ENCODE measurements around the gene PHOSPHO1.
A peak's percentile ranks its signal among the peaks of the same experiment; 100 is the strongest.

The PHOSPHO1 gene

DNA sequence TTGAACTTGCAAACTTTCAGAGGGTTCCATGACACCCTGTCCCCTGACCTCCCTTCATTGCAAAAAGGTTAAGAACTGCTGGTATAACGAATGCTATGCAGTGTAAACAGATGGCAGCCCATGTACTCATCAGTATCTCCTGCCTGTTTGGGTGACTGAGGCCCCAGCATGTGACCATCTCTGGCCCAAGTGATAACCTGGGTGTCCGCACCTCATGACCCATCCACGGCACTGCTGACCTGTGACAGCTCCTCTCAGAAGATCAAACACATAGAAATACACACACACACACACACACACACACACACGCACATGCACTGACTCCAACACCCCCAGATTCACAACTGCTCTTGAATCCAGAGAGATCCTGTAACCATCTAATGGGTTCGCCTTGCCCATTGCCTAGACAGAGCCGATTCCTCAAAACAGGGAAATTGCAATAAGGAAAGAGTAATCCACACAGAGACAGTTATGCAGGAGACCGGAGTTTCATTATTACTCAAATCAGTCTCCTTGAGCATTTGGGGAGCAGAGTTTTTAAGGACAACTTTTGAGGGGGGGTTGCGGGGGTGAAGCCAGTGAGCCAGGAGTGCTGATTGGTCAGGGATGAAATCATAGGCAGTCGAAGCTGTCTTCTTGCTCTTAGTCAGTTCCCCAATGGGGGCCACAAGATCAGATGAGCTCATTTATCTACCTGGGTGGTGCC, 11.3 kb upstream of the PHOSPHO1 start:
- DNase-seq: no peak

DNA sequence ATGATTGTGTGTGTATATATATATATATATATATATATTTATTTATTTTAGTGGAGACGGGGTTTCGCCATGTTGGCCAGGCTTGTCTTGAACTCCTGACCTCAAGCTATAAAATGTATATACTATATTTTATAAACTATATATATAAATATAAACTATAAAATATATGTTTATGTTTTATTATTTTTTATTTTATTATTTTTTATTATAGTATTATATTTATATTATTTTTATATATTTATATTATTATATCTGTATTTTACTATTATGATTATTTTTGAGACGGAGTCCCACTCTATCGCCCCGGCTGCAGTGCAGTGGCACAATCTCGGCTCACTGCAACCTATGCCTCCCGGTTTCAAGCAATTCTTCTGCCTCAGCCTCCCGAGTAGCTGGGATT, 10.5 kb upstream of the PHOSPHO1 start:
- DNase-seq: no peak

DNA sequence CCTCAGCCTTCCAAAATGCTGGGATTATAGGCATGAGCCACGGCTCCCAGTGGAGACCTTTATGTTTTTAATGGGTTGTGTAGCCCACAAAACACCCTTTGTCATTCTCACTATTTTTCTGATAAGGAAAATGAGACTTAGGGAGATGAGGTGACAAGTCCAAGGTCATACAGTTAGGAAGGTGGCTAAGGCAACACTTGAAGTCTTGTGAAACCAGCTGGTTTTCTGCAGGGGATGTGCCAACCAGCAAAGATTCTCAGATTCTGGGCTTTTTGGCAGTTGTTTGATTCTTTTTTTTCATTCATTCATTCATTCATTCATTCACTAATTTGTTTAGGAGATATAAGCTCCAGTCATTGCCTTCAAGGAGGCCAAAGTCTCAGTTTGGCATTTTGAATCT, 10.0 kb upstream of the PHOSPHO1 start:
- DNase-seq: no peak

DNA sequence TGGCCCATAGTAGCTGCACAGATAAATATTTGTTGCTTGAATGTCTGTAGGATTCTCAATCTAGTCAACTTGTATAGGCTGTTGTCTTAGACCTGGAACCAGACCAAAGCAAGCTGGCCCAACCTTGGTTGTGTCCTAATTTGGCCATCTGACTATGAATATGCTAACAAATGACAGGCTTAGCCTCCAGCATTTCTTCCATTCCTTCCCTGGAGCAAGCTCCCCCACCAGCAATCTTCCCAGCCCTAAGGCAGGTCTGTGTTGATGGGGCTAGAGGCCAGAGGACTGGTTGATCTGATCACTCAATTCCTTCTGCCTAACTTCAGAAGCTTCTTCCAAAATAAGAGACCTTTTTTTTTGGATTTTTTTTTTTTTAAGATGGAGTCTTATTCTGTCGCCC, 9.4 kb upstream of the PHOSPHO1 start:
- DNase-seq: no peak

- no peak for DNase-seq
Measured at GRCh38 chr17:49235896-49236295, 5.3 kb upstream of the PHOSPHO1 start.

GRCh38 chr17:49234509-49235080, 4.0 kb upstream of the PHOSPHO1 start:
- no peak for DNase-seq

- no peak for DNase-seq
Measured at GRCh38 chr17:49231563-49231894, 942 bp upstream of the PHOSPHO1 start.

DNA sequence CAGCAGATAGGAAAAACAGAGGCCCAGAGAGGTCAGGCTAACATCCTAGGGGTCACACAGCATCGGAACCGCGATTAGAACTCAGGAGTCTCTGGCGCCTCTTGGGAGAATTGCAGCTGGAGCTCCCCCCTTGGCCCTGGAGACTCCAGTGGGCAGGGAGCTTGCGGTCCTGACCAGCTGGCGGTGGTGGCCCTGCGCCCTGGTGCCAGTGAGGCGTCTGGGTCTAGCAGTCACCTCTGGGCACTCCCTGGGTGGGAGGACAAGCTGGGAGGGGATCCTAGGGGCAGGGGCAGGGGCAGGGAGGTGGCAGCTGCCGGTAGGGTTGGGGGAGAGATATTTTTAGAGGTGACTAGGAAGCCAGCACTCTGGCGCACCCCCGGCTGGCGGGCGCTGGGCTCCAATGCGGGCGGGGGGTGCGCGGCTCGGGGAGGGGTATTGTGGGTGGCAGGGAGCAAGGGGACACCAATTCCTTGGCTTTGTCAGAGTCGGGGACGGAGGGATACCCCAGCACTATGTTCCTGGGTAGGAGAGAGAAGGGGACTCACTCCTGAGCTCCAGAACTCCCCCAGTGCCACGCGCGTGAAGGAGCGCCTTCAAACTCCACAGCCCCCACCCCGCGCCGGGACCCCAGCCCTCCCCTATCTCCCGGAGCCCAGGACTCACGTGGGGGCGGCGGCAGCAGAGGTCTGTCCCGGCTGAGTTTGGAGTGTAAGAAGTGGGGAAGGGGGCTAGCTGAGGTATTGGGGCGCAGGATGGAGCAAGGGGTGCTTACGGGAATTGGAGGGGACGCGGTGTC, 584 bp downstream of the PHOSPHO1 start:
- no peak for DNase-seq

- no peak for DNase-seq
Measured at GRCh38 chr17:49229076-49229804, 1.3 kb downstream of the PHOSPHO1 start.

DNA sequence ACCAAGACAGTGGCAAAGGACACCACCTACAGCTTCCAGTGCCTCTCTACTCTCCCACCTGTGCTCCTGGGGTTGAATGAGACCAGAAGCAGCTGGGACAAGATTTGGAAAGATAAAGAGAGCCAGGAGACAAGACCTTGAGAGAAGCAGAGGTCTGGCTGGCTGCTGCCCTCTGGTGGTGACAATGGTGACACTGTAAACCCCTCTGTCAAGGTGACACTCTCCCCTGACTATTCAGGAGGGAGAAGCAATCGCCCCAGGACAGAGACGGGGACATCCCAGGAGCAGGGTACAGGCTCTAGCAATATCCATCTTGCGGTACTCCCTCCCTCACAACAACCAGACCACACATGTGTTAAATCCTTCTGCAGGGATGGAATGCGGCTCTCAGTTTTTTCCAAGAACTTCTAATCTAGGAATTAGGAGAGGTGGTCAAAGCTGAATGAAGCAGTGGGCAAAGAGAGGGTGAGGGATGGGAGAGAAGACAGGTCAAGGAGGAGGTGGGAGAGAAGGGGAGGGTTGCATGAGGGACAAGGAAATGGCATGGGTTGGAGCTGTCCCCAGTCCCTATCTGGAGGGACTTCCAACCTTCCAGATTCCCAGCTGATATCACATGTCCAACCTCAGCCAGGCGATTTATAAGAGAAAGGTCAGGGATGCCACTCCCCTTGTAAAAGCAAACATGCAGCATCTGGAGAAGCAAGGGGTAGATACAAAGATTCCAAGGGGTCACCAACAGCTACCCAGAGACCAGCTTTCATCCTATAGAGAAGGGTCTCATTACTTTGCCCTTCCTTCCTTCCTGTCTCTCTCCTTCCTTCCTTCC, 2.9 kb downstream of the PHOSPHO1 start:
- DNase-seq: peak in 1 of 2 experiments; percentile 53

- DNase-seq: no peak
Measured at GRCh38 chr17:49226771-49227435, 3.7 kb downstream of the PHOSPHO1 start.

DNA sequence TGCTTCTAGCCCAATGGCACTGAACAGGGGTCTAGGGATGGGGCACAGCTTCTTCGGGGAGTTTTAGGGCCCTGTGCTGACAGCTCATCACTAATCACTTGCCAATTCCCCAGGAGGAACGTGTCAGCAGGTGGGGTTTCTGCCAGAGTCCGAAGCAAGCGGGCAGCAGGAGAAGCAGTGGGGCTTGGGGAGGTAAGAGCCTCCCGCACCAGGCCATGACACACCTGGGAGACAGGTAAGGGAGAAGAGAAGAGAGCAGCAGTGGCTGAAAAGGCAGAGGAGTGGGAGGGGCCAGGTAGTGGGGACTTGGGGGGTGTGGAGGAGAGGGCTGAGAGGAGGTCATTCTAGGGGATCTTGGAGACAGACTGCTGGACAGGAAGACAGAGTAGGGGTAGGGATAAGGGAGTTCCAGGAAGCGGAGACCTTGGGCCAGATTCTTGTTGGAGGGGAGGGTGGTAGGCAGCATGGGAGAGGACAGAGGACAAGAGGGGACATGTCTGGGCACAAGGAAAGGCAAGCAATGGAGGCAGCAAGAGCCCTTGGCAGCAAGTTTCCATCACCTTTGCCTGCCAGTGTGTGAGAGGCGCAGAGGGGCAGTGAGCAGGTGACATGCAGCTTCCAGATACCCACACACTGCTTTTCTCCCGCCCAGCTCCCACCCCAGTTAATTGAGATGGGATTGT, 4.9 kb downstream of the PHOSPHO1 start:
- no peak for DNase-seq

DNA sequence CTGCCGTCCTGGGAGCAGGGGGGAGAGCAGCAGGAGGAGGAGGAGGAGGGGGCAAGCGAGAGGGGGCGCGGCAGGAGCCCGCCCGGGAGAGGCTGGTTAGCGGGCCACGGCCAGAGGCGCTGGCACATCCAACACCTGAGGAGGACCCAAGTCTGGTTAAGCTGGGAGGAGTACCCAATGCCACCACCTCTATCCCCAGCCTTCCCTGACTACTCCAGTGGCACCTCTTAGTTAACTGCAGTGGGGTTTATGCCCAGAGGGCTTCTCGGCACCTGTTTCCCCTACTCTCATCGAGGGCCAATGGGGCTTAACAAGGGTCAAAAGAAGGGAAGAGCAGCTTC, 5.6 kb downstream of the PHOSPHO1 start:
- no peak for DNase-seq

- DNase-seq: no peak
Measured at GRCh38 chr17:49224198-49224996, 6.2 kb downstream of the PHOSPHO1 start.

- no peak for DNase-seq
Measured at GRCh38 chr17:49223517-49224197, 6.9 kb downstream of the PHOSPHO1 start.

GRCh38 chr17:49223168-49223516, 7.4 kb downstream of the PHOSPHO1 start:
- DNase-seq: no peak

- DNase-seq: no peak
Measured at GRCh38 chr17:49219987-49220386, 10.6 kb downstream of the PHOSPHO1 start.

DNA sequence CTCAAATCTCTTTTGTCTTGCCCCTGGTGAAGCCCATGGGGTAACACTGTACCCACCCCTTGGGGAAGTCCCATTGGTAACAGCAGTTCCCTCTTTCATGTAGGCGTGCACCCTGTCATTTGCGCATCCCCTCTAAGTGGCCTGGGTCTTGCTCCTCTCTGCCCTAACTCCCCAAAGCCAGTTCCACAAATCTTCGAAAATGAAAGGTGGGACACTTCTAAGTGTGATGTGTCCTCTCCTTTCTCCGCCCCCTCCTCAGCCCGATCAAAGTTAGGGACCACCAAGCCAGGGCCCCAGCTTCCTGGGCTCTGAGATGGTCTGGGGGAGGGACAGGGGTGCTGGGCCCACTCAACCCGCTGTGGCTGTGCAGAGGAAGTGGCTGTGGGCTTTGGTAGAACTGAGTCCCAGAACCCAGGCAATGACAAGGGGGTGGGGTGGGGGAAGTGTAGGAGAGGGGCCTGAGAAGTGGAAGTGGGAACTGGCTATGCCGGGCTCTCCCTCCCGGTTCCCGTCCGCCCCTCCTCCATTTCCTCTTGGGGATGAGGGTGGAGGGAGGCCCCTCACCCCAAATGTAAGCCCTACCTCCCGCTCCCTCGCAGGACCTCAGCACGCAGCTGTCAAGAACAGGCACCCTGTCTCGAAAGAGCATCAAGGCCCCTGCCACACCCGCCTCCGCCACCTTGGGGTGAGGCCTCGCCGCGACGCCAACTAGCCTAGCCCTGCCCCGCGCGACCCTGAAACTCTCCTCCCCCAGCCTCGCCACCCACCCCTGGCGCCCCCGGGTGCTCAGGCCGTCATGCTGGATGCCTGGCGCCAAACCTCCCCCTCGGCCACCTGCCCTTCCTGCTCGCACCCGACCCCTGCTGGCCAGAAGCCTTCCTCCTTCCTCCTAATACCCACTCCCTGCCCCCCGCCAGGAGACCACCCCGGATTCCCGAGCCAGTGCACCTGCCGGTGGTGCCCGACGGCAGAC, 11.4 kb downstream of the PHOSPHO1 start:
- DNase-seq: no peak

Data from cerebellar nuclear complex (tissue), 1 donor.